RWPE1 (cell line): Measurements from ENCODE around the gene SETBP1.

Experiments used
- CTCF ChIA-PET: fragments of 350-600 bp; sonication (Branson Sonifier 250); formaldehyde crosslinking; extraction: SDS; loops from one replicate; lab custom pipeline; 2021; lab: Yijun Ruan, JAX
- POLR2A ChIA-PET: fragments of 400-600 bp; formaldehyde crosslinking; extraction: SDS; loops from one replicate; lab custom pipeline; 2020; ENCODE audit warnings: antibody characterized with exemption; ENCODE audit not compliant: low non-redundant PET; lab: Yijun Ruan, JAX
- DNase-seq: peaks from one replicate; pipeline ENCODE4 v3.0.0; 2012; ENCODE audit warnings: low spot score
- H3K27ac ChIP-seq: fragments of 450-650 bp; 2 replicates; pipeline ENCODE4 v1.5.1; 2017
- CTCF ChIP-seq: fragments of 450-650 bp; conservative IDR thresholded peaks from 2 replicates; pipeline ENCODE4 v1.5.1; 2017; ENCODE audit warnings: low read depth, mild to moderate bottlenecking

SETBP1 gene

GRCh38 chr18:44899832-44900231 lies 219.1 kb downstream of the SETBP1 start:
- no peak for TF ChIP-seq CTCF
- POLR2A ChIA-PET = no interaction called here
- CTCF ChIA-PET = no interaction called here
- no peak for DNase-seq
- H3K27ac ChIP-seq = no peak overlapping the region

GRCh38 chr18:44900627-44901026 lies 219.9 kb downstream of the SETBP1 start:
- no peak for TF ChIP-seq CTCF
- no peak for DNase-seq
- H3K27ac ChIP-seq = no peak overlapping the region
- POLR2A ChIA-PET = no interaction called here
- CTCF ChIA-PET = interaction anchor here (0.6 to 0.9 kb wide), 2 partner anchors 23 to 201 kb away, joined by 3 to 4 read pairs; no protein-coding TSS in a partner anchor

- POLR2A ChIA-PET = no interaction called here
- TF ChIP-seq CTCF = no peak
- DNase-seq = no peak
- CTCF ChIA-PET = interaction anchor here (0.6 to 0.9 kb wide), 3 partner anchors 23 to 1219 kb away, joined by 3 to 4 read pairs (median 3); no protein-coding TSS in a partner anchor
- no peak overlapping the region for H3K27ac ChIP-seq
Observed at GRCh38 chr18:44901283-44901682, 220.6 kb downstream of the SETBP1 start.

GRCh38 chr18:44903327-44903726 lies 222.6 kb downstream of the SETBP1 start:
- ChIA-PET POLR2A (no interaction called here), CTCF (no interaction called here)

GRCh38 chr18:44904768-44905167 lies 224.1 kb downstream of the SETBP1 start:
- H3K27ac ChIP-seq = no peak overlapping the region
- CTCF ChIA-PET = no interaction called here

More at GRCh38 chr18:44903327-44903726, 222.6 kb downstream of the SETBP1 start:
- TF ChIP-seq CTCF = no peak
- no peak overlapping the region for H3K27ac ChIP-seq
- no peak for DNase-seq

GRCh38 chr18:44909191-44909719 lies 228.6 kb downstream of the SETBP1 start:
- ChIA-PET CTCF (no interaction called here), POLR2A (no interaction called here)
- no peak for TF ChIP-seq CTCF
- DNase-seq = no peak
- no peak overlapping the region for H3K27ac ChIP-seq

More at GRCh38 chr18:44904768-44905167, 224.1 kb downstream of the SETBP1 start:
- no peak for DNase-seq
- POLR2A ChIA-PET = no interaction called here
- TF ChIP-seq CTCF = no peak
